GM19324 (cell line): ENCODE results near the gene MYEOV.

Source experiments
- ATAC-seq: cut with Tn5 transposase; IDR thresholded peaks from one replicate; pipeline ENCODE4 v1.9.1; 2021; ENCODE audit warnings: mild to moderate bottlenecking, moderate library complexity; ENCODE audit not compliant: unreplicated experiment, low FRiP score

MYEOV gene

GRCh38 chr11:69335007-69335780 lies 41.2 kb downstream of the MYEOV start:
- no peak for ATAC-seq

DNA sequence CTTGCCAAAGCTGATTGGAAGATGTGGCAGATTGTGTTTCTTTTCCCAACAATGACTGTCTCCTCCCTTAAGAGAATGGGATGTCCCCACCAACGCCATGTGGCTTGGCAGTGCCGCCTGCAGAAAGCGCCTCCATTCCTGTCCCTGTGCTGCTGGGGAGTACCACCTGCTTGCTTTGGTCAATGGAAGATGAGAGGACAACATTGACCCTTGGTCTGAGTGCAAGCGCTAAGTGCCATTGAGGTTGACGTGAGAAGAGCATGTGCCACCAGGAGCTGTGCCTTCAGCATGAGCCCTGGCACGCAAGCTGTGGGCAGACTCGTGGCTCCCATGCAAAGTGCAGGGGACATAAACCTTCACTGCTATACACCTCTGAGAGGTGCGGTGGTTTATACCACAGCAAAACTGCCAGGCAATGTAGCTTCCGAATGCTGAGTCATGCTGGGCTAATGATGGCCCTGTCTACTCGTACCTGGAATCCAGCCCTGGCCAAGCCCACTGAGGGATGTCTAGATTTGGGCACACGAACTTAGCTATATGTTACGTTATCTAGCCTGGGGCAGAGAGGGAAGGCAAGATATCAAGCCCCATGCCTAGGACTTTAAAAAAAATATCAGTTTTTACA lies 41.9 kb downstream of the MYEOV start:
- no peak for ATAC-seq

- no peak for ATAC-seq
Observed at GRCh38 chr11:69337211-69337721, 43.3 kb downstream of the MYEOV start.

DNA sequence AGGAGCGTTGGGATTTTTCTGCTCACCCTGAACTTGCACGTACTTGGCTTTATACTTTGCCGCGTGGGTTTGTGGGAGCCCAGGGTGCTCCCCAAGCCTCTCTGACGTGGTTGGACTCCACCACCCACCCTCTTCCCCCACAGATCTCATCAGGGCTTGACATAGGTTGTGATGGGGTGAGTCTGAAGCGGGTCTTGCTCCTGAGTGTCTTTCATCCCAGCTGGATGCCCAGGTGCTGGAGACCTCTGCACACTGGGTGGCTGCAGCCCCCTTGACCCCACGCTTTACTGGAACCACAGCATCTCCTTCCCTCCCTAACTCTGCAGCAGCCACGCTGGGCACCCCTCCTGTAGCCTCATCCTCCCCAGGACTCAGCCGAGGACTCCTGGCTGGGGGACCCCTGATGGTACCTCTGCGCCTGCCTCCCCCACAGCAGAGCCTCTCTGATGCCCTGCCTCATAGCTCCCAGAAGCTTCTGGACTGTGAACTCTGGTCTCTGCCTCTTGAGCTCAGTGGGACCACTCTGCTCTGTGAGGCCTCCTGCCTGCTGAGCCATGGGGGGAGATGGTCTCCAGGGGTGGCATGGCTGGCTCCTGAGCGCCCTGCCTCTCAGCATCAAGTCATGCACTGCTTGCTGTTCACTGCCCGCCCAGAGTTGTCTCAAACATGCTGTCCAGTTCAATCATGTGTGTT lies 45.2 kb downstream of the MYEOV start:
- ATAC-seq = no peak

GRCh38 chr11:69339983-69340565 lies 46.1 kb downstream of the MYEOV start:
- no peak for ATAC-seq

- ATAC-seq = no peak
Observed at GRCh38 chr11:69342588-69343330, 48.8 kb downstream of the MYEOV start.

- no peak for ATAC-seq
Observed at GRCh38 chr11:69343401-69344321, 49.7 kb downstream of the MYEOV start.

DNA sequence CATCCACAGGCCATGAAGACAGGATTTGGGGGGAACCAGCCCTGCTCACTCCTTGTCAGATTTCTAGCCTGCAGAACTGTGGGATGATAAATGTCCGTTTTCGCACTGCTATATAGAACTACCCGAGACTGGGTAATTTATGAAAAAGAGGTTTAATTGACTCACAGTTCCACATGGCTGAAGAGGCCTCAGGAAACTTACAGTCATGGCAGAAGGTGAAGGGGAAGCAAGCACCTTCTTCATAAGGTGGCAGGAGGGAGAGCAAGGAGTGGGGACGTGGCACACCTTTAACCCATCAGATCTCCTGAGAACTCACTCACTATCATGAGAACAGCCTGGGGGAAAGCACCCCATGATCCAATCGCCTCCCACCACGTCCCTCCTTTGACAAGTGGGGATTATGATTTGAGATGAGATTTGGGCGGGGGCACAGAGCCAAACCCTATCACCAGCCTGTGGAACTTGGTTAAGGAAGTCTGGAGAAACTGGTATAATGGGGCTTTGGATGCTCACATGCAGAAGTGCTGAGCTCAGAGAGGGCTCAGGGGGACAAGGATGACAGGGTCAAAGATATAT lies 50.7 kb downstream of the MYEOV start:
- no peak for ATAC-seq
